HepG2 (cell line): ENCODE data around the gene TNIP1. TPM values are rescaled to one million over a fixed set of nuclear protein-coding genes. Genes with fewer than 3 reads are reported as not detected.
A peak's percentile ranks its signal among the peaks of the same experiment; 100 is the strongest.

ENCODE experiments used
- CAMTA2 ChIP-seq: sonication (generic); formaldehyde crosslinking; IDR thresholded peaks from 2 replicates; pipeline ENCODE4 v1.4.0; 2020; ENCODE audit warnings: mild to moderate bottlenecking, missing genetic modification reagents, borderline replicate concordance
- CREBL2 ChIP-seq: sonication (generic); formaldehyde crosslinking; IDR thresholded peaks from 2 replicates; pipeline ENCODE4 v1.8.1; 2023; ENCODE audit warnings: missing genetic modification reagents, mild to moderate bottlenecking, borderline replicate concordance
- ETV5 ChIP-seq: IDR thresholded peaks from 2 replicates; pipeline ENCODE4 v1.6.1; 2018; ENCODE audit warnings: missing biosample characterization, missing genetic modification reagents, inconsistent platforms, borderline replicate concordance
- FOSL1 ChIP-seq: sonication (generic); formaldehyde crosslinking; IDR thresholded peaks from 2 replicates; pipeline ENCODE4 v1.9.0; 2021; ENCODE audit warnings: missing genetic modification reagents, borderline replicate concordance
- HMG20A ChIP-seq: IDR thresholded peaks from 2 replicates; pipeline ENCODE4 v1.6.1; 2016; ENCODE audit warnings: borderline replicate concordance
- PAXIP1 ChIP-seq: sonication (generic); formaldehyde crosslinking; conservative IDR thresholded peaks from 2 replicates; pipeline ENCODE4 v1.4.0; 2020; ENCODE audit warnings: mild to moderate bottlenecking, missing genetic modification reagents, moderate library complexity
- PITX1 ChIP-seq: sonication (generic); formaldehyde crosslinking; IDR thresholded peaks from 2 replicates; pipeline ENCODE4 v1.5.1; 2020; ENCODE audit warnings: mild to moderate bottlenecking, missing genetic modification reagents
- TBP ChIP-seq: sonication (generic); formaldehyde crosslinking; IDR thresholded peaks from 2 replicates; pipeline ENCODE4 v1.5.0; 2020; ENCODE audit warnings: missing genetic modification reagents
- ZFP36 ChIP-seq: fragments of 150-350 bp; IDR thresholded peaks from 2 replicates; pipeline ENCODE4 v1.6.1; 2018; ENCODE audit warnings: borderline replicate concordance, low read length, low read depth; ENCODE audit not compliant: partially characterized antibody
- ZFP90 ChIP-seq: sonication (generic); formaldehyde crosslinking; IDR thresholded peaks from 2 replicates; pipeline ENCODE4 v1.8.0; 2022; ENCODE audit warnings: missing genetic modification reagents, mild to moderate bottlenecking, inconsistent platforms, borderline replicate concordance
- ZKSCAN5 ChIP-seq: sonication (generic); formaldehyde crosslinking; IDR thresholded peaks from 2 replicates; pipeline ENCODE4 v1.5.1; 2020; ENCODE audit warnings: mild to moderate bottlenecking, missing genetic modification reagents
- ZNF230 ChIP-seq: sonication (generic); formaldehyde crosslinking; IDR thresholded peaks from 2 replicates; pipeline ENCODE4 v1.4.0; 2020; ENCODE audit warnings: mild to moderate bottlenecking, missing genetic modification reagents
- polyA plus RNA-seq, 8 experiments: library from polyadenylated mRNA; depleted of rRNA in 3 of 8; stranded (reverse) in 7 of 8; unstranded in 1 of 8; fragments of >200 nt; fragmentation: Illumina TruSeq in 4 of 8; extraction: Trizol in 4 of 8; gene quantifications; 2 replicates each; pipeline versions ENCODE4 v1.2.1 to v1.2.3, GENCODE V29; 2011 to 2016; ENCODE audit warnings: low read depth in 4 of 8, missing spikeins in 1 of 8, mixed read lengths in 1 of 8; ENCODE audit not compliant: insufficient read depth in 1 of 8
- total RNA-seq, 5 experiments: library from RNA; depleted of rRNA; stranded (reverse); fragments of >200 nt; fragmentation: Illumina TruSeq; extraction: Trizol; gene quantifications; 2 replicates each; pipeline ENCODE4 v1.2.3, GENCODE V29; 2016; ENCODE audit warnings: low read depth in 1 of 5
- TF ChIP-seq, protein P1 (sequence below): sonication (generic); formaldehyde crosslinking; IDR thresholded peaks from 2 replicates; pipeline ENCODE4 v1.5.0; 2020; ENCODE audit warnings: mild to moderate bottlenecking, missing genetic modification reagents
- TF ChIP-seq, protein P2 (sequence below): IDR thresholded peaks from 2 replicates; pipeline ENCODE4 v1.6.1; 2016; ENCODE audit warnings: low read depth
- TF ChIP-seq, protein P3 (sequence below): sonication (generic); formaldehyde crosslinking; IDR thresholded peaks from 2 replicates; pipeline ENCODE4 v1.5.1; 2020; ENCODE audit warnings: mild to moderate bottlenecking, missing genetic modification reagents, borderline replicate concordance

Gene TNIP1
- total and polyA plus RNA-seq, 2 of the 13 experiments (the other 11 are each of a cell fraction or from before 2014, with no cell fraction given) = 26.2 to 45.9 TPM

DNA sequence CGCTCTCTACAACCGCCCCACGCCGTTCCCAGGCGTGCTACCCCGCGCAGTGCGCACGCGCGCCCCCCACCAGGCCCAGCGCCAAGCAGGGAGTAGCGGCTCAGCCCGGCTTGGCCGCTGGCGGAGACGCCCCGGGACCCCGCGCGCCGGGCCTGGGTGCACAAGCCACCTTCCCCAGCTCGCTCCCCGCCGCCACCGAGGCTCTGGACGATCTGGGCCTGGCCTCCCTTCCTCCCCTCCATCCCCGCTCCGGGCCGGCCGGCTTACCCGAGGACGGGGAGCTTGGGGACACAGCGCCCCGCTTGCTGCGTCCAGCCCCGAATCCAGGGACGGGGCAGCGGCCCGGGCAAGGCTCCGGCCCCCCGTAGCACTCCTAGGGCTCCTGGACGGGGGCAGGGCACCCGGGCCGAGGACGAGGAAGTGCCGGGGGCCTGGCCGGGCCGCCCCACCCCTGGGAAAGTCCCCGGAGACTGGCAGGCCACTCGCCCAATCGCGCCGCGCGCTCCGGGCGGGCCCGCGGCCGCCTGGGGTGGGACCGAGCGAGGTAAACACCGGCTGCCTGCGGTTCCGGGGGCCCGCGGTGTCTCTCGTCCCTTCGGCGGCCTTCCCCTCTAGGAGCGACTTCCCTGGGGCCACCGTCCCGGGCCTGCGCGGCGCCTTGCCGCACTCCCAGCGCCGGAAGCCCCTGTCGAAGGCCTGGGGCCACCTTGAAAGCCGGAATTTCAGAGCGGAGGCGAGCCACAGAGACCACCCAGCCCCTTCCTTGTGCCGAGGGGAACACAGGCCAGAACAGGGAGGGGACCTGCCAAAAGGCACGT is at the start of gene TNIP1 (continued):
- TF ChIP-seq PAXIP1 (peak; percentile 61), PITX1 (CRISPR knock-in tag) (no peak), CREBL2 (peak; percentile 72; the same call in 1 of the 2 replicates), ZKSCAN5 (no peak), ETV5 (peak; percentile 90), TBP (CRISPR knock-in tag) (0 out of 2 replicates have a peak, but pooled peaks have one; percentile 9), ZFP36 (no peak), ZNF230 (CRISPR knock-in tag) (0 out of 2 replicates have a peak, but pooled peaks have one; percentile 20), CAMTA2 (CRISPR knock-in tag) (no peak), HMG20A (no peak), FOSL1 (CRISPR knock-in tag) (no peak), ZFP90 (CRISPR knock-in tag) (peak; percentile 86)
- TF ChIP-seq, protein P1, sequence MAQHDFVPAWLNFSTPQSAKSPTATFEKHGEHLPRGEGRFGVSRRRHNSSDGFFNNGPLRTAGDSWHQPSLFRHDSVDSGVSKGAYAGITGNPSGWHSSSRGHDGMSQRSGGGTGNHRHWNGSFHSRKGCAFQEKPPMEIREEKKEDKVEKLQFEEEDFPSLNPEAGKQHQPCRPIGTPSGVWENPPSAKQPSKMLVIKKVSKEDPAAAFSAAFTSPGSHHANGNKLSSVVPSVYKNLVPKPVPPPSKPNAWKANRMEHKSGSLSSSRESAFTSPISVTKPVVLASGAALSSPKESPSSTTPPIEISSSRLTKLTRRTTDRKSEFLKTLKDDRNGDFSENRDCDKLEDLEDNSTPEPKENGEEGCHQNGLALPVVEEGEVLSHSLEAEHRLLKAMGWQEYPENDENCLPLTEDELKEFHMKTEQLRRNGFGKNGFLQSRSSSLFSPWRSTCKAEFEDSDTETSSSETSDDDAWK (CRISPR knock-in tag) = no peak
- TF ChIP-seq, protein P2, sequence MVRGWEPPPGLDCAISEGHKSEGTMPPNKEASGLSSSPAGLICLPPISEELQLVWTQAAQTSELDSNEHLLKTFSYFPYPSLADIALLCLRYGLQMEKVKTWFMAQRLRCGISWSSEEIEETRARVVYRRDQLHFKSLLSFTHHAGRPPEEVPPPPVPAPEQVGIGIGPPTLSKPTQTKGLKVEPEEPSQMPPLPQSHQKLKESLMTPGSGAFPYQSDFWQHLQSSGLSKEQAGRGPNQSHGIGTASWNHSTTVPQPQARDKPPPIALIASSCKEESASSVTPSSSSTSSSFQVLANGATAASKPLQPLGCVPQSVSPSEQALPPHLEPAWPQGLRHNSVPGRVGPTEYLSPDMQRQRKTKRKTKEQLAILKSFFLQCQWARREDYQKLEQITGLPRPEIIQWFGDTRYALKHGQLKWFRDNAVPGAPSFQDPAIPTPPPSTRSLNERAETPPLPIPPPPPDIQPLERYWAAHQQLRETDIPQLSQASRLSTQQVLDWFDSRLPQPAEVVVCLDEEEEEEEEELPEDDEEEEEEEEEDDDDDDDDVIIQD (CRISPR knock-in tag) = no peak; the same call in 1 of the 2 replicates
- TF ChIP-seq, protein P3, sequence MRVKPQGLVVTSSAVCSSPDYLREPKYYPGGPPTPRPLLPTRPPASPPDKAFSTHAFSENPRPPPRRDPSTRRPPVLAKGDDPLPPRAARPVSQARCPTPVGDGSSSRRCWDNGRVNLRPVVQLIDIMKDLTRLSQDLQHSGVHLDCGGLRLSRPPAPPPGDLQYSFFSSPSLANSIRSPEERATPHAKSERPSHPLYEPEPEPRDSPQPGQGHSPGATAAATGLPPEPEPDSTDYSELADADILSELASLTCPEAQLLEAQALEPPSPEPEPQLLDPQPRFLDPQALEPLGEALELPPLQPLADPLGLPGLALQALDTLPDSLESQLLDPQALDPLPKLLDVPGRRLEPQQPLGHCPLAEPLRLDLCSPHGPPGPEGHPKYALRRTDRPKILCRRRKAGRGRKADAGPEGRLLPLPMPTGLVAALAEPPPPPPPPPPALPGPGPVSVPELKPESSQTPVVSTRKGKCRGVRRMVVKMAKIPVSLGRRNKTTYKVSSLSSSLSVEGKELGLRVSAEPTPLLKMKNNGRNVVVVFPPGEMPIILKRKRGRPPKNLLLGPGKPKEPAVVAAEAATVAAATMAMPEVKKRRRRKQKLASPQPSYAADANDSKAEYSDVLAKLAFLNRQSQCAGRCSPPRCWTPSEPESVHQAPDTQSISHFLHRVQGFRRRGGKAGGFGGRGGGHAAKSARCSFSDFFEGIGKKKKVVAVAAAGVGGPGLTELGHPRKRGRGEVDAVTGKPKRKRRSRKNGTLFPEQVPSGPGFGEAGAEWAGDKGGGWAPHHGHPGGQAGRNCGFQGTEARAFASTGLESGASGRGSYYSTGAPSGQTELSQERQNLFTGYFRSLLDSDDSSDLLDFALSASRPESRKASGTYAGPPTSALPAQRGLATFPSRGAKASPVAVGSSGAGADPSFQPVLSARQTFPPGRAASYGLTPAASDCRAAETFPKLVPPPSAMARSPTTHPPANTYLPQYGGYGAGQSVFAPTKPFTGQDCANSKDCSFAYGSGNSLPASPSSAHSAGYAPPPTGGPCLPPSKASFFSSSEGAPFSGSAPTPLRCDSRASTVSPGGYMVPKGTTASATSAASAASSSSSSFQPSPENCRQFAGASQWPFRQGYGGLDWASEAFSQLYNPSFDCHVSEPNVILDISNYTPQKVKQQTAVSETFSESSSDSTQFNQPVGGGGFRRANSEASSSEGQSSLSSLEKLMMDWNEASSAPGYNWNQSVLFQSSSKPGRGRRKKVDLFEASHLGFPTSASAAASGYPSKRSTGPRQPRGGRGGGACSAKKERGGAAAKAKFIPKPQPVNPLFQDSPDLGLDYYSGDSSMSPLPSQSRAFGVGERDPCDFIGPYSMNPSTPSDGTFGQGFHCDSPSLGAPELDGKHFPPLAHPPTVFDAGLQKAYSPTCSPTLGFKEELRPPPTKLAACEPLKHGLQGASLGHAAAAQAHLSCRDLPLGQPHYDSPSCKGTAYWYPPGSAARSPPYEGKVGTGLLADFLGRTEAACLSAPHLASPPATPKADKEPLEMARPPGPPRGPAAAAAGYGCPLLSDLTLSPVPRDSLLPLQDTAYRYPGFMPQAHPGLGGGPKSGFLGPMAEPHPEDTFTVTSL (CRISPR knock-in tag) = peak; percentile 65
